Activated naive CD4-positive, alpha-beta T cell treated with anti-CD3 and anti-CD28 coated beads, Interleukin-2, amount 50 U/mL, for 72 hours (primary cell): ENCODE measurements around the gene ATP6V0A4. TPM values are rescaled to one million over a fixed set of nuclear protein-coding genes. Genes with fewer than 3 reads are reported as not detected.
A peak's percentile ranks its signal among the peaks of the same experiment; 100 is the strongest.
"Not testable (repeated sequence)": the region's sequence is repeated elsewhere in the genome, so short reads cannot be mapped to it uniquely, and the experiment has no call there.

ENCODE experiments used
- ATAC-seq, 2 donors: fragments of 150-1000 bp; cut with Tn5 transposase; 2 replicates each; pipeline ENCODE4 v1.10.0; 2021; ENCODE audit warnings: mild to moderate bottlenecking in 2 of 2, moderate library complexity in 2 of 2
- DNase-seq, 2 donors: peaks; one replicate each; pipeline ENCODE4 v3.0.0; 2021 to 2022; ENCODE audit warnings: low spot score in 2 of 2
- H3K27ac Mint-ChIP-seq, 2 donors: one replicate each; pipeline ENCODE4 v1.8.0; 2022; ENCODE audit warnings: mild to moderate bottlenecking in 2 of 2, mixed read lengths in 2 of 2
- H3K36me3 Mint-ChIP-seq, 2 donors: one replicate each; pipeline ENCODE4 v1.8.0; 2022; ENCODE audit warnings: mixed read lengths in 2 of 2
- H3K9me3 Mint-ChIP-seq, 2 donors: one replicate each; pipeline ENCODE4 v1.8.0; 2022; ENCODE audit warnings: mixed read lengths in 2 of 2
- total RNA-seq, 2 donors: library from RNA; stranded (reverse); gene quantifications; one replicate each; pipeline ENCODE4 v1.2.3, GENCODE V29; 2022

The ATP6V0A4 gene
- total RNA-seq, 2 donors from 2014 or later: 0.33 TPM; not detected in 1

DNA sequence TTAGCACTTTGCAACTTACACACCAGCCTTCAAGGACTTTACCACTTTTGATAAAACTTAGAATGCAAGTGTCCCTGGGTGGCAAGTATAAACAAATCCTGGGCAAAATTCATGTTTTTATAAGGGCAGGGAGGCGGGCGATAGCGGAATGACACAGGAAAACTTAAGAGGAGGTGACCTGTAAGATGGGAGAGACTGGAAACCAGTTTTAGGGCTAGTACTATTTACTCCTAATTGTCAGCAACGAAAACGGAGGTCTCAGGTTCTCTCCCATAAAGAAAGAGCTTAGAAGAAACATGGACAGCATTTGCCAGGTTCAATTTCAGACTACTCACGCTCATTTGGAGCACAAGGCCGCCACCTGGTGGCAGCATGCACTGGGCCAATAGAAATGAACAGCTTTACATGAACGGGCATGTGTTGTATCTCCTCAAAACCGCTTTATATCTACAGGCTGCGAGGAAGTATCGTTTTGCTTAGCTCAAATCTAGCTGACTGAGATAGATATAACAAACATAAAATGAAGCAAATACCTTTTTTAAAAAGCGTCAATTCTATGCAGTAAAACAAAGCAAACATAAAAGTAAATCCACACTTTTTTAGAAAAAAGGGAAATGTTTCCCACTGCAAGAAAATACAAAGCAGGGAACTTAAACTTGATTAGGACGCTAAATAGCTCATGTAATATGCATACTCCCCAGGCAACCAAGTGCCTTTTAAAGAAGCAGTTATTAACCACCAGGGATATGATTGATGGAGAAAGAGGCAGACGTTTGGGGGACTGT is 59.3 kb downstream of the ATP6V0A4 start:
- ATAC-seq: peak; percentile 85 to 86

DNA sequence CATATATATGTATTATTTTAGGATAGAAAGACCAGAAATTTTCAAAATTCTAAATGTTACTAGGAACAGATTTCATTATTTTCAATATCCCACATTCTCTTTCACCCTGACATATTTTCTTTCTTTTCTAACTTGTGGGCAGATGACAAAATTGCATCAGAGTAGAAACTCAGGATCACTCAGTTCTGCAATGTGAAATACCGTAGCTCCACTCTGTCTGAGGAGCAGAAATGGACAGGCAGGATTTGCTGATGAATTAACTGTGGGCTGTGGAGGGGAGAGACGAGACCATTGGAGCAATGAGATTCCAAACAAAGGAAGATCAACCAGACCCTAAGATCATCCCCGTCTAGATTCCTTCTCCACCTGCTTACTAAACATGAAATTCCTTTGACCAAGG is 59.9 kb downstream of the ATP6V0A4 start:
- Mint-ChIP-seq H3K9me3 (no peaks in the 10 kb centered on the region), H3K27ac (no peak overlapping the region), H3K36me3 (no peaks in the 10 kb centered on the region)
- no peak for ATAC-seq
- DNase-seq: no peak

More for the DNA sequence above, 59.3 kb downstream of the ATP6V0A4 start:
- Mint-ChIP-seq H3K36me3 (no peaks in the 10 kb centered on the region), H3K9me3 (no peaks in the 10 kb centered on the region), H3K27ac (peak overlapping the region in 1 of 2 donors; percentile 77)
- DNase-seq: peak; percentile 69 to 83

GRCh38 chr7:138735399-138735798 is 62.6 kb downstream of the ATP6V0A4 start:
- DNase-seq (no peak), ATAC-seq (no peak)
- no peaks in the 10 kb centered on the region for H3K9me3 Mint-ChIP-seq
- no peaks in the 10 kb centered on the region for H3K36me3 Mint-ChIP-seq
- H3K27ac Mint-ChIP-seq: no peak overlapping the region

- H3K36me3 Mint-ChIP-seq, DNase-seq, H3K9me3 Mint-ChIP-seq, H3K27ac Mint-ChIP-seq, ATAC-seq: not testable (repeated sequence)
Observed at GRCh38 chr7:138731733-138732132, 66.3 kb downstream of the ATP6V0A4 start.

GRCh38 chr7:138729444-138729843 is 68.6 kb downstream of the ATP6V0A4 start:
- no peaks in the 10 kb centered on the region for H3K36me3 Mint-ChIP-seq
- DNase-seq (no peak), ATAC-seq (no peak)
- H3K27ac Mint-ChIP-seq: no peak overlapping the region
- no peaks in the 10 kb centered on the region for H3K9me3 Mint-ChIP-seq

- H3K9me3 Mint-ChIP-seq: no peaks in the 10 kb centered on the region
- H3K36me3 Mint-ChIP-seq: no peaks in the 10 kb centered on the region
- no peak overlapping the region for H3K27ac Mint-ChIP-seq
- DNase-seq (no peak), ATAC-seq (no peak)
Observed at GRCh38 chr7:138727336-138728099, 70.5 kb downstream of the ATP6V0A4 start.

DNA sequence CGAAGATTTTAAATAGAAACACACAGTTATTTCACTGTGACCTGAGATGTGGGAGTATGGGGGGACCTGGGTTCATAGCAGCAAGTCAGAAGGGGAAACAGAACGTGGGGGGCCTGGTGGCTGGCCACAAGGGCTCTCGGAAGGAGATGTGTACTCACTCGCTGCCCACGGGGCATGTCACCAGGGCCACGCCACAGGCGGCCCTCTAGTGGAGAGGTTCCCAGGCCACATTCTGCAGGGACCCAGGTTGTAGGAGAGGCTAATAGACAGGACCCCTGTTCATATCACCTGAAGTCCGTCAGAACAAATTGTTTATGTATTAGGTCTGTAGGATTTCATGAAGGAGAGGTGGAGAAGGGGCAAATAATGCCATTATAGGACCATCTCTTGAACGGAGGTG is 71.7 kb downstream of the ATP6V0A4 start:
- no peaks in the 10 kb centered on the region for H3K36me3 Mint-ChIP-seq
- DNase-seq (no peak), ATAC-seq (no peak)
- no peak overlapping the region for H3K27ac Mint-ChIP-seq
- H3K9me3 Mint-ChIP-seq: no peaks in the 10 kb centered on the region

- peaks cover 0 to 6% of the 10 kb centered on the region in 2 donors for H3K36me3 Mint-ChIP-seq
- no peak for ATAC-seq
- H3K9me3 Mint-ChIP-seq: no peaks in the 10 kb centered on the region
- no peak overlapping the region for H3K27ac Mint-ChIP-seq
- DNase-seq: no peak
Observed at GRCh38 chr7:138720286-138720685, 77.7 kb downstream of the ATP6V0A4 start.

DNA sequence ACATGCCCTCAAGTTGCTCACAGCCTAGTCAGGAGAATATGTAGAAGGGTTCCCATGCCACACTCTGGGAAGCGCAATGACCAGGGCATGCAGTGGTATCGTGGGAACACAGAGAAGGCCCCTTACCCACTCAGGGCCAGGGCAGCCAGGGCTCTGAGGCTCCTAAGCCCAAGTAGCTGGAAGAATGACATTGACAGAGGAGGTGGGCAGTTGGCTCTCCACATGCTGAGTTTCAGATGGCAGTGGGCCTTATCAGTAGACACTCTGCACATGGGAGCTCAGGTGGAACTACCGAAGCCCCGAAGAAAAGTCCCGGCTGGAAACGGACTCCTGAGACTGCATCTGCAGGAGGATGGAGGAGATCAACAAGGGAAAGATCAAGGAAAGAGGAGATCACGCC is 81.1 kb downstream of the ATP6V0A4 start:
- DNase-seq: no peak
- Mint-ChIP-seq H3K36me3 (peaks cover 0 to 6% of the 10 kb centered on the region in 2 donors), H3K27ac (peak overlapping the region; percentile 65 to 82), H3K9me3 (no peaks in the 10 kb centered on the region)
- ATAC-seq: no peak

DNA sequence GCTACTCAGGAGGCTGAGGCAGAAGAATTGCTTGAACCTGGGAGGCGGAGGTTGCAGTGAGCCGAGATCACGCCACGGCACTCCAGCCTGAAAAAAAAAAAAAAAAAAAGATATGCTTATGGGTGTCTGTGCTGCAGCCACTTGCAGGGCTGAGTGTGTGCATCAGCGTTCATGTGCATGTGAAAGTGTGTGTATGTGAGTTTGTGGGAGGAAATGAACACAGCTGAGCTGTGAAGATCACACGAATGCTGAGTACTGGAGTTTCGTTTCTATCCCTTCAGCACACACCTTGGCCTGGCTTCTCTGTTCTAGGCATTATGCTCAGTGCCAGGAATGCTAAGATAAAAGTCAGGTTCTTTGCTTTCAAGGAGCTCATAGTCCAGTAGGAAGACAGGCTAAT is 84.8 kb downstream of the ATP6V0A4 start:
- ATAC-seq (peak; percentile 36 to 59), DNase-seq (no peak)
- H3K27ac Mint-ChIP-seq: no peak overlapping the region
- no peaks in the 10 kb centered on the region for H3K9me3 Mint-ChIP-seq
- peaks cover 0 to 6% of the 10 kb centered on the region in 2 donors for H3K36me3 Mint-ChIP-seq

DNA sequence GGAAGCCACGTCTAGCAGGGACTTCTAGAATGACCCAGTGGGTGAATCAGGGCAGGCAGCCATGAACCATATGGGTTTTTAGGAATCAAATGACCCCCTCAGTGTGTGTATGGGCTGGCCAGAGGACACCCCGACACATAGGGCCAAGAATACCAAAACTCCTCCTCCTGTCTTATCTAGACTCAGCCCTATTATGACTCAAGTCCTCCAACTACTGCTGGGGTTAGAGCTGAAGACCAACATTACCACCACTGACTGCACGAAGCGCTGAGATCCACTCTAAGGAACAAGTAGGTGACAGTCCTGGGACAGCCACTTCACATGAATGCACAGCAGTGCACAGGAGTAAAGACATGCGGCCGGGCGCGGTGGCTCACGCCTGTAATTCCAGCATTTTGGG is 85.3 kb downstream of the ATP6V0A4 start:
- ATAC-seq (peak in 1 of 2 donors; percentile 38), DNase-seq (no peak)
- H3K36me3 Mint-ChIP-seq: peaks cover 0 to 6% of the 10 kb centered on the region in 2 donors
- H3K27ac Mint-ChIP-seq: no peak overlapping the region
- no peaks in the 10 kb centered on the region for H3K9me3 Mint-ChIP-seq

GRCh38 chr7:138710536-138711385 is 87.2 kb downstream of the ATP6V0A4 start:
- Mint-ChIP-seq H3K36me3 (no peaks in the 10 kb centered on the region), H3K9me3 (no peaks in the 10 kb centered on the region), H3K27ac (no peak overlapping the region)
- no peak for ATAC-seq
- no peak for DNase-seq

- no peaks in the 10 kb centered on the region for H3K36me3 Mint-ChIP-seq
Observed at GRCh38 chr7:138705167-138705566, 92.8 kb downstream of the ATP6V0A4 start.

GRCh38 chr7:138701537-138701923 is 96.5 kb downstream of the ATP6V0A4 start:
- no peak for ATAC-seq
- no peak for DNase-seq
- Mint-ChIP-seq H3K36me3 (no peaks in the 10 kb centered on the region), H3K27ac (no peak overlapping the region), H3K9me3 (no peaks in the 10 kb centered on the region)

More at GRCh38 chr7:138705167-138705566, 92.8 kb downstream of the ATP6V0A4 start:
- Mint-ChIP-seq H3K27ac (no peak overlapping the region), H3K9me3 (no peaks in the 10 kb centered on the region)
- no peak for DNase-seq
- no peak for ATAC-seq

DNA sequence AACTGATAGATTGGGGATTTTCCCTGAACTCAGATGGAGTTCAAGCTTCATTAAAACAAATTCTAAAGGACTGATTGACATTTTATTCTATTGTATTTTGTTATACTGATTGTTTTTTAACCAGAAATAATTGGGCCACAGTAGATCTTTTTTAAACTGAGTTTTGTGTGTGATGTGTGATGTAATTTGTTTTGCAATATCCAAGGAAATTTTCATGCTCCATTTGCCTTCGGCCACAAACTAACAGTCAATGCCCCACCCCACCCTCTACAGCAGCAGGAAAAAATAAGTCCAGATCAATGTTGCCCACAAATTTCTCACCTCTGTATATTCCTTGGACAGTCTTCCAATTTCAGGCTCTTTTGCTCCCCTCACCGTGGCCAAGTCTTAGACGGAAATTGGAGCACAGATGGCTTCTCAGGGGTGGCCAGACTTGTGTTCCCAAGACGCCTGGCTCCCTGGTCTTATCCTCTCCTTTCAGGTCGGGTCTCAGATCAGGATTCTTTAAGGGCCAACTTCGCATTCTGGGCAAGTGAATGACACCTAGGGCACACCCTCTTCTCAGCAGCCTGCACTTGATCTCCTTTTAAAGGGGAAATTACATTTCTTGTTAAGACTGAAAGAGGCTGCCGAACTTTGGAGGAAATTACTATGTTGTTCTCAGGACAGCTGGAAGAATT is 97.0 kb downstream of the ATP6V0A4 start, which contains the start of gene SVOPL:
Gene SVOPL, minus strand, starts transcription at position 506 of the 680 bp plus-strand sequence. CDS start 22,317 bp downstream, outside the sequence.
- H3K27ac Mint-ChIP-seq: no peak within 1 kb of the TSS
- H3K9me3 Mint-ChIP-seq: no peaks in the 10 kb centered on the region
- H3K36me3 Mint-ChIP-seq: no peaks in the 10 kb centered on the region
- DNase-seq (no peak), ATAC-seq (no peak)

GRCh38 chr7:138699661-138700060 is 98.3 kb downstream of the ATP6V0A4 start:
- no peak overlapping the region for H3K27ac Mint-ChIP-seq
- ATAC-seq (no peak), DNase-seq (no peak)
- no peaks in the 10 kb centered on the region for H3K9me3 Mint-ChIP-seq
- H3K36me3 Mint-ChIP-seq: no peaks in the 10 kb centered on the region
